Measurements from ENCODE around the gene SRSF9.
A peak's percentile ranks its signal among the peaks of the same experiment; 100 is the strongest.
"Not testable (repeated sequence)": the region's sequence is repeated elsewhere in the genome, so short reads cannot be mapped to it uniquely, and the experiment has no call there.

The SRSF9 gene

GRCh38 chr12:120469450-120470149 lies at the start of gene SRSF9:
Gene SRSF9, minus strand, starts transcription at chr12:120469748. Its CDS starts 139 bp downstream, at chr12:120469609.
- DNase-seq = peak; percentile 98

- DNase-seq = not testable (repeated sequence)
Observed at GRCh38 chr12:120519324-120519723, 49.8 kb upstream of the SRSF9 start.

GRCh38 chr12:120515496-120515895 lies 45.9 kb upstream of the SRSF9 start:
- no peak for DNase-seq

- no peak for DNase-seq
Observed at GRCh38 chr12:120514002-120514401, 44.5 kb upstream of the SRSF9 start.

- no peak for DNase-seq
Observed at GRCh38 chr12:120508537-120508936, 39.0 kb upstream of the SRSF9 start.

GRCh38 chr12:120504587-120504986 lies 35.0 kb upstream of the SRSF9 start:
- DNase-seq = no peak

- no peak for DNase-seq
Observed at GRCh38 chr12:120500581-120500980, 31.0 kb upstream of the SRSF9 start.

GRCh38 chr12:120498870-120499515 lies 29.4 kb upstream of the SRSF9 start:
- no peak for DNase-seq

GRCh38 chr12:120497524-120498150 lies 28.1 kb upstream of the SRSF9 start:
- no peak for DNase-seq

- peak; percentile 66 for DNase-seq
Observed at GRCh38 chr12:120496413-120497340, 27.1 kb upstream of the SRSF9 start.

GRCh38 chr12:120495731-120496412 lies 26.3 kb upstream of the SRSF9 start, which contains the start of gene DYNLL1:
Gene DYNLL1, plus strand, starts transcription at chr12:120496113. Its CDS starts 309 bp downstream, at chr12:120496422.
- DNase-seq = peak; percentile 96

GRCh38 chr12:120495186-120495730 lies 25.7 kb upstream of the SRSF9 start:
- DNase-seq = no peak

GRCh38 chr12:120490833-120491512 lies 21.4 kb upstream of the SRSF9 start:
- DNase-seq = no peak

- no peak for DNase-seq
Observed at GRCh38 chr12:120490325-120490724, 20.8 kb upstream of the SRSF9 start.

- DNase-seq = no peak
Observed at GRCh38 chr12:120489018-120489417, 19.5 kb upstream of the SRSF9 start.

- DNase-seq = no peak
Observed at GRCh38 chr12:120488057-120488640, 18.6 kb upstream of the SRSF9 start.

- DNase-seq = not testable (repeated sequence)
Observed at GRCh38 chr12:120487552-120487951, 18.0 kb upstream of the SRSF9 start.

GRCh38 chr12:120485961-120486881 lies 16.7 kb upstream of the SRSF9 start:
- DNase-seq = no peak

GRCh38 chr12:120483621-120484020 lies 14.1 kb upstream of the SRSF9 start:
- DNase-seq = peak; percentile 42
